HUES48 (cell line): ENCODE results near the gene NKIRAS1.
"Not testable (repeated sequence)": the region's sequence is repeated elsewhere in the genome, so short reads cannot be mapped to it uniquely, and the experiment has no call there.

Source experiments
- H3K27ac ChIP-seq: one replicate; pipeline ENCODE4 v1.7.0; 2013; ENCODE audit warnings: low read depth, low read length, inconsistent platforms
- H3K27me3 ChIP-seq: 2 replicates; pipeline ENCODE4 v1.6.1; 2013; ENCODE audit warnings: mild to moderate bottlenecking, low read length; ENCODE audit not compliant: control insufficient read depth, insufficient read depth
- H3K36me3 ChIP-seq: 2 replicates; pipeline ENCODE4 v1.6.1; 2013; ENCODE audit warnings: low read length; ENCODE audit not compliant: control insufficient read depth, insufficient read depth
- H3K4me1 ChIP-seq: 2 replicates; pipeline ENCODE4 v1.6.1; 2013; ENCODE audit warnings: mild to moderate bottlenecking, low read length; ENCODE audit not compliant: control insufficient read depth, insufficient read depth
- H3K4me3 ChIP-seq: 2 replicates; pipeline ENCODE4 v1.5.1; 2013; ENCODE audit warnings: mild to moderate bottlenecking, low read depth, low read length
- H3K9ac ChIP-seq: 2 replicates; pipeline ENCODE4 v1.6.1; 2013; ENCODE audit warnings: mild to moderate bottlenecking, low read depth, low read length, moderate library complexity
- H3K9me3 ChIP-seq: 2 replicates; pipeline ENCODE4 v1.6.1; 2013; ENCODE audit warnings: low read length; ENCODE audit not compliant: control insufficient read depth, insufficient read depth

The NKIRAS1 gene

GRCh38 chr3:23920151-23920655 is 3.4 kb upstream of the NKIRAS1 start:
- Histone ChIP-seq H3K27ac (peak overlapping the region; percentile 21), H3K4me3 (no peak overlapping the region), H3K4me1 (peaks cover 22% of the 10 kb centered on the region), H3K36me3 (peaks cover 29% of the 10 kb centered on the region), H3K27me3 (0 out of 2 replicates have a peak, but pooled peaks cover 5% of the 10 kb centered on the region), H3K9ac (no peak overlapping the region), H3K9me3 (no peaks in the 10 kb centered on the region)

GRCh38 chr3:23919628-23920027 is 2.8 kb upstream of the NKIRAS1 start:
- 0 out of 2 replicates have a peak, but pooled peaks cover 5% of the 10 kb centered on the region for H3K27me3 ChIP-seq
- H3K36me3 ChIP-seq, result peaks cover 29% of the 10 kb centered on the region
- no peak overlapping the region for H3K4me3 ChIP-seq
- no peak overlapping the region for H3K9ac ChIP-seq
- peaks cover 27% of the 10 kb centered on the region for H3K4me1 ChIP-seq
- H3K9me3 ChIP-seq, result no peaks in the 10 kb centered on the region
- H3K27ac ChIP-seq, result peak overlapping the region; percentile 16

- H3K9me3 ChIP-seq, H3K27me3 ChIP-seq: not testable (repeated sequence)
- Histone ChIP-seq H3K27ac (peak overlapping the region; percentile 26), H3K4me3 (peak overlapping the region; percentile 85), H3K9ac (peak overlapping the region; percentile 98), H3K4me1 (peaks cover 21% of the 10 kb centered on the region), H3K36me3 (peaks cover 29% of the 10 kb centered on the region)
Observed at GRCh38 chr3:23918331-23918730, 1.5 kb upstream of the NKIRAS1 start.

GRCh38 chr3:23917679-23918303 is 1.0 kb upstream of the NKIRAS1 start:
- Histone ChIP-seq H3K27ac (peak overlapping the region; percentile 89), H3K9ac (peak overlapping the region; percentile 98), H3K4me3 (peak overlapping the region; percentile 85), H3K36me3 (peaks cover 29% of the 10 kb centered on the region), H3K4me1 (peaks cover 21% of the 10 kb centered on the region)
- H3K27me3 ChIP-seq, H3K9me3 ChIP-seq: not testable (repeated sequence)

- Histone ChIP-seq H3K27me3 (0 out of 2 replicates have a peak, but pooled peaks cover 5% of the 10 kb centered on the region), H3K9me3 (no peaks in the 10 kb centered on the region), H3K4me3 (peak overlapping the region; percentile 85), H3K9ac (peak overlapping the region; percentile 98), H3K36me3 (peaks cover 28% of the 10 kb centered on the region), H3K4me1 (peaks cover 21% of the 10 kb centered on the region), H3K27ac (peak overlapping the region; percentile 77)
Observed at GRCh38 chr3:23916152-23916885, 471 bp downstream of the NKIRAS1 start.

GRCh38 chr3:23915537-23916108 is 1.2 kb downstream of the NKIRAS1 start:
- peaks cover 29% of the 10 kb centered on the region for H3K36me3 ChIP-seq
- peak overlapping the region; percentile 98 for H3K9ac ChIP-seq
- H3K9me3 ChIP-seq, result no peaks in the 10 kb centered on the region
- H3K27me3 ChIP-seq, result 0 out of 2 replicates have a peak, but pooled peaks cover 5% of the 10 kb centered on the region
- peak overlapping the region; percentile 85 for H3K4me3 ChIP-seq
- peaks cover 21% of the 10 kb centered on the region for H3K4me1 ChIP-seq
- no peak overlapping the region for H3K27ac ChIP-seq

- Histone ChIP-seq H3K27me3 (0 out of 2 replicates have a peak, but pooled peaks cover 5% of the 10 kb centered on the region), H3K9ac (no peak overlapping the region), H3K9me3 (no peaks in the 10 kb centered on the region), H3K36me3 (peaks cover 30% of the 10 kb centered on the region), H3K4me1 (peaks cover 21% of the 10 kb centered on the region), H3K4me3 (no peak overlapping the region), H3K27ac (no peak overlapping the region)
Observed at GRCh38 chr3:23913873-23914743, 2.7 kb downstream of the NKIRAS1 start.

GRCh38 chr3:23913182-23913581 is 3.6 kb downstream of the NKIRAS1 start:
- H3K9me3 ChIP-seq, result no peaks in the 10 kb centered on the region
- no peak overlapping the region for H3K9ac ChIP-seq
- H3K4me3 ChIP-seq, result no peak overlapping the region

GRCh38 chr3:23912335-23912734 is 4.5 kb downstream of the NKIRAS1 start:
- not testable (repeated sequence) for H3K4me3 ChIP-seq, H3K27me3 ChIP-seq, H3K27ac ChIP-seq, H3K9me3 ChIP-seq, H3K9ac ChIP-seq
- Histone ChIP-seq H3K4me1 (peaks cover 15% of the 10 kb centered on the region), H3K36me3 (peaks cover 30% of the 10 kb centered on the region)

More at GRCh38 chr3:23913182-23913581, 3.6 kb downstream of the NKIRAS1 start:
- Histone ChIP-seq H3K27ac (no peak overlapping the region), H3K27me3 (0 out of 2 replicates have a peak, but pooled peaks cover 5% of the 10 kb centered on the region), H3K4me1 (peaks cover 15% of the 10 kb centered on the region), H3K36me3 (peaks cover 27% of the 10 kb centered on the region)

GRCh38 chr3:23911397-23911796 is 5.4 kb downstream of the NKIRAS1 start:
- 0 out of 2 replicates have a peak, but pooled peaks cover 5% of the 10 kb centered on the region for H3K27me3 ChIP-seq
- peaks cover 32% of the 10 kb centered on the region for H3K36me3 ChIP-seq
- no peak overlapping the region for H3K27ac ChIP-seq
- no peak overlapping the region for H3K4me3 ChIP-seq
- H3K9me3 ChIP-seq, result no peaks in the 10 kb centered on the region
- peaks cover 15% of the 10 kb centered on the region for H3K4me1 ChIP-seq
- H3K9ac ChIP-seq, result no peak overlapping the region
